K562 (cell line): Measurements from ENCODE around the gene MCM3. TPM values are rescaled to one million over a fixed set of nuclear protein-coding genes. Genes with fewer than 3 reads are reported as not detected.

Experiments
- ATAC-seq: fragments of 200-7000 bp; cut with Tn5 transposase; 3 replicates; pipeline ENCODE4 v1.9.1; 2020; ENCODE audit warnings: moderate library complexity
- BruUV-seq: library from RNA; stranded (reverse); fragments of 400-500 nt; replicated peaks from 2 replicates; lab custom pipeline; 2021; lab: Mats Ljungman, UMichigan
- CTCF ChIA-PET: fragments of 300-600 bp; formaldehyde crosslinking; extraction: SDS; loops from one replicate; lab custom pipeline; 2021; ENCODE audit warnings: low intra/inter-chr PET ratio; lab: Yijun Ruan, JAX
- POLR2A ChIA-PET: fragments of 300-600, 350-650 bp; sonication (Branson Sonifier 250); formaldehyde crosslinking; extraction: SDS; loops from one replicate; lab custom pipeline; 2021; ENCODE audit warnings: antibody characterized with exemption, inconsistent platforms; lab: Yijun Ruan, JAX
- DNase-seq, 4 experiments: peaks; one replicate each; pipeline versions ENCODE4 v3.0.0 to v3.0.0-alpha.2; 2011 to 2018; ENCODE audit warnings: low spot score in 3 of 4, mixed read lengths in 3 of 4; ENCODE audit errors: extremely low read depth in 1 of 4
- FAIRE-seq: peaks from 2 replicates; lab custom pipeline; 2011; peaks lifted over from hg19 to GRCh38; lab: Jason Lieb, UNC
- H2AFZ ChIP-seq: 2 replicates; pipeline ENCODE4 v1.6.0; 2011; ENCODE audit warnings: low read depth, low read length, control low read depth, inconsistent platforms
- H3K27ac ChIP-seq: fragments of 200-600 bp; 3 replicates; pipeline ENCODE4 v1.8.0; 2011; ENCODE audit warnings: low read depth, mild to moderate bottlenecking, control low read depth, inconsistent platforms, low read length, moderate library complexity, mixed read lengths; ENCODE audit errors: extremely low read depth
- H3K27me3 ChIP-seq, 2 experiments: fragments of 300-600 bp in 1 of 2; 2 replicates in 1 of 2; 3 replicates in 1 of 2; pipeline versions ENCODE4 v1.6.0 to v1.8.0; 2011; ENCODE audit warnings: inconsistent platforms in 2 of 2, low read length in 2 of 2, mild to moderate bottlenecking in 1 of 2, mixed read lengths in 1 of 2, moderate library complexity in 1 of 2; ENCODE audit not compliant: control insufficient read depth in 2 of 2, insufficient read depth in 2 of 2
- H3K36me3 ChIP-seq: fragments of 300-600 bp; 3 replicates; pipeline ENCODE4 v1.8.0; 2011; ENCODE audit warnings: mild to moderate bottlenecking, low read length, inconsistent platforms; ENCODE audit not compliant: control insufficient read depth, insufficient read depth
- H3K4me1 ChIP-seq, 2 experiments: fragments of 200-600 bp in 1 of 2; replicated peaks in 1 of 2; 2 replicates in 1 of 2; 3 replicates in 1 of 2; pipeline versions ENCODE4 v1.5.1 to v1.8.0; 2011; ENCODE audit warnings: inconsistent platforms in 2 of 2, low read length in 2 of 2, mild to moderate bottlenecking in 1 of 2, mixed read lengths in 1 of 2, moderate library complexity in 1 of 2; ENCODE audit not compliant: control insufficient read depth in 2 of 2, insufficient read depth in 2 of 2
- H3K4me2 ChIP-seq: 2 replicates; pipeline ENCODE4 v1.6.1; 2011; ENCODE audit warnings: low read length, control low read depth, inconsistent platforms, mixed read lengths; ENCODE audit not compliant: insufficient read depth
- H3K4me3 ChIP-seq: fragments of 200-600 bp; sonication (generic), shearing (Covaris generic); 2 replicates; pipeline ENCODE4 v1.5.1; 2016; ENCODE audit warnings: control low read depth, inconsistent platforms
- H3K79me2 ChIP-seq: fragments of 200-600 bp; 3 replicates; pipeline ENCODE4 v1.8.0; 2011; ENCODE audit warnings: low read length, inconsistent platforms; ENCODE audit not compliant: control insufficient read depth, insufficient read depth
- H3K9ac ChIP-seq, 2 experiments: 2 replicates each; pipeline versions ENCODE4 v1.6.0 to v1.6.1; 2011; ENCODE audit warnings: low read depth in 2 of 2, low read length in 2 of 2, control low read depth in 1 of 2, inconsistent platforms in 1 of 2, mild to moderate bottlenecking in 1 of 2, mixed read lengths in 1 of 2; ENCODE audit not compliant: insufficient read depth in 1 of 2
- H3K9me1 ChIP-seq: one replicate; pipeline ENCODE4 v1.6.0; 2011; ENCODE audit warnings: inconsistent platforms, mild to moderate bottlenecking, low read length, moderate library complexity; ENCODE audit not compliant: control insufficient read depth, insufficient read depth
- H3K9me3 ChIP-seq: replicated peaks from 2 replicates; pipeline ENCODE4 v1.5.1; 2011; ENCODE audit warnings: low read depth, low read length, inconsistent platforms; ENCODE audit not compliant: control insufficient read depth, insufficient read depth
- H4K20me1 ChIP-seq: replicated peaks from 2 replicates; pipeline ENCODE4 v1.6.1; 2011; ENCODE audit warnings: low read length, inconsistent platforms, mixed read lengths; ENCODE audit not compliant: control insufficient read depth, insufficient read depth
- CEBPB ChIP-seq: fragments of 450-650 bp; IDR thresholded peaks from 2 replicates; pipeline ENCODE4 v1.6.1; 2016; ENCODE audit warnings: missing genetic modification characterization, missing compliant biosample characterization
- GABPB1 ChIP-seq: sonication (generic); formaldehyde crosslinking; IDR thresholded peaks from 2 replicates; pipeline ENCODE4 v1.8.0; 2022; ENCODE audit warnings: mild to moderate bottlenecking, missing genetic modification reagents
- HCFC1 ChIP-seq: IDR thresholded peaks from 2 replicates; pipeline ENCODE4 v1.6.1; 2012; ENCODE audit warnings: low read depth, low read length, improper control_type of control experiment
- KDM1A ChIP-seq, 2 experiments: fragments of 450-650 bp; IDR thresholded peaks; 2 replicates each; pipeline ENCODE4 v1.6.1; 2016; ENCODE audit warnings: mild to moderate bottlenecking in 2 of 2
- NFIC ChIP-seq: fragments of 450-650 bp; IDR thresholded peaks from 2 replicates; pipeline ENCODE4 v1.6.1; 2017; ENCODE audit warnings: mild to moderate bottlenecking, inconsistent platforms
- SREBF1 ChIP-seq: fragments of 150-350 bp; IDR thresholded peaks from 2 replicates; pipeline ENCODE4 v1.6.1; 2014; ENCODE audit warnings: antibody characterized with exemption, low read depth, low read length, borderline replicate concordance
- SRSF3 ChIP-seq: fragments of 200-400 bp; formaldehyde crosslinking; IDR thresholded peaks from 2 replicates; pipeline ENCODE4 v1.6.1; 2016; ENCODE audit warnings: mild to moderate bottlenecking, low read length, moderate library complexity; ENCODE audit not compliant: insufficient read depth
- WGBS: fragments of 100-300 bp; shearing (Covaris generic); methylation state at CpG from one replicate; pipeline ENCODE4 v1.1.6; 2016; ENCODE audit warnings: low coverage, mixed read lengths; ENCODE audit not compliant: insufficient coverage; ENCODE audit errors: missing lambda C conversion rate; 5-methylcytosine and 5-hydroxymethylcytosine counted together
- in situ Hi-C: fragments of 300-500 bp; cut with MboI; formaldehyde crosslinking; loops from 4 replicates; pipeline ENCODE4 v1.15.0; 2018; ENCODE audit warnings: inconsistent platforms, mixed read lengths
- intact Hi-C: fragments of 100-400 bp; cut with micrococcal nuclease; formaldehyde crosslinking; loops from 2 replicates; pipeline ENCODE4 v1.14.2; 2022
- polyA plus RNA-seq, 8 experiments: library from polyadenylated mRNA; depleted of rRNA in 4 of 8; stranded (reverse) in 5 of 8; unstranded in 3 of 8; fragments of >200 nt; fragmentation: Nextera tagmentation in 2 of 8; fragmentation: Illumina TruSeq in 1 of 8; extraction: Ambion mirVana in 2 of 8; extraction: Trizol in 1 of 8; gene quantifications; 2 replicates each; pipeline versions ENCODE4 v1.2.1 to v1.2.3, GENCODE V29; 2011 to 2014; ENCODE audit warnings: inconsistent platforms in 1 of 8, missing spikeins in 1 of 8
- total RNA-seq, 7 experiments: library from RNA; depleted of rRNA in 6 of 7; stranded (reverse); fragments of >200 nt in 6 of 7; fragmentation: Illumina TruSeq in 2 of 7; extraction: Trizol in 2 of 7; gene quantifications; 2 replicates each; pipeline versions ENCODE4 v1.2.1 to v1.2.3, GENCODE V29; 2011 to 2021; ENCODE audit warnings: low replicate concordance in 1 of 7

MCM3 gene
- total and polyA plus RNA-seq, 9 of the 15 experiments (the other 6 are each of a cell fraction or from before 2014, with no cell fraction given): 76.1 to 270 (median 250) TPM

DNA sequence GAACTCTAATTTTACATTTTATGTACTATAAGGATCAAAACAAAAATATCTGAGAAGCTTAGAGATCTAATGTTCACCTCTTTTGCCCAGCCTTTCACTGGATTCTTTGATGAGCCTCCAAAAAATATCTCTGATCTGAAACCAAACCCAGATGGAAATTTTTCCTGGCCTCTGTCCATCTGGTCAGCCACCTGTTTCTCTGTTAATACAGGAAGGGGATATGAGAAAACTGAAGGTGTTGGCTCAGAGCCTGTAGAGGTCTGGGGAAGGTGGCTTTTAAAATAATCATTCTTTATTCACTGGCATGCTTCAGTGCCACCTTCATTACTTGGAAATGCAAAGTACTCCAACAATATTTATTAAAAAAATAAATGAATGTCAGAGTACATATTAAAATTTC, 8.5 kb upstream of the MCM3 start:
- no peaks in the 10 kb centered on the region for H3K27me3 ChIP-seq
- peak overlapping the region; percentile 56 for H2AFZ ChIP-seq
- DNase-seq (no peak), FAIRE-seq (no peak), ATAC-seq (no peak)
- H3K36me3 ChIP-seq: no peaks in the 10 kb centered on the region
- CTCF ChIA-PET: no interaction called here
- H3K9ac ChIP-seq: no peak overlapping the region
- in situ Hi-C loops: loop anchor here (5.0 kb wide), 1 partner anchor 99 kb away; no protein-coding TSS in a partner anchor
- no peaks in the 10 kb centered on the region for H3K9me3 ChIP-seq
- H3K9me1 ChIP-seq: no peaks in the 10 kb centered on the region
- H4K20me1 ChIP-seq: no peaks in the 10 kb centered on the region
- H3K4me2 ChIP-seq: no peak overlapping the region
- H3K27ac ChIP-seq: no peak overlapping the region; the same call in 2 of the 3 replicates
- no peaks in the 10 kb centered on the region for H3K79me2 ChIP-seq
- TF ChIP-seq SRSF3 (no peak), CEBPB (tag) (no peak), GABPB1 (CRISPR knock-in tag) (no peak), HCFC1 (no peak), NFIC (0 out of 2 replicates have a peak, but pooled peaks have one; percentile 9)
- TF ChIP-seq, all 486 proteins: peak for 1
- Histone ChIP-seq H3K4me1 (peaks cover 3 to 10% of the 10 kb centered on the region in 2 experiments; a peak in 4 of 5 replicates), H3K4me3 (no peak overlapping the region)
- intact Hi-C loops: no loop called here
- POLR2A ChIA-PET: interaction anchor here (2.0 kb wide), 1 partner anchor 10 kb away, joined by 9 read pairs; no protein-coding TSS in a partner anchor
- no TSS peak for BruUV-seq

DNA sequence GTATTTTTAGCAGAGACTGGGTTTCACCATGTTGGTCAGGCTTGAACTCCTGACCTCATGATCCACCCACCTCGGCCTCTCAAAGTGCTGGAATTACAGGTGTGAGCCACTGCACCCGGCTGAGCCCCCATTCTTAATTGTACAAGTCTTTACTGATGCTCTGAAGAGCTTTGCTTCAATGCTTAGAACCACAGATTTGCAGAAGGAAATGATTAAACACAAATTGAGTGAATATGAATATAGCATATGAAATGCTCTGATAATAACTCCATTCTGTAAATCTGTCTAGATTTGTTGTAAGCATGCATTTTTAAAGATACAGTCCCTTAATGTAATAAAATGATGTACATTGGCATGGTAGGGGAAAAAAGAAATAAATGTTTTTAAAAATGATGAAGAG, 4.3 kb upstream of the MCM3 start:
- no peaks in the 10 kb centered on the region for H4K20me1 ChIP-seq
- ChIA-PET POLR2A (no interaction called here), CTCF (no interaction called here)
- H3K9ac ChIP-seq: no peak overlapping the region
- FAIRE-seq: no peak
- H3K4me2 ChIP-seq: no peak overlapping the region
- no peak for ATAC-seq
- H3K4me3 ChIP-seq: no peak overlapping the region
- no peaks in the 10 kb centered on the region for H3K9me1 ChIP-seq
- 49% methylated on average over 2 of the region's 2 CpGs for WGBS
- H3K27me3 ChIP-seq: no peaks in the 10 kb centered on the region
- no peaks in the 10 kb centered on the region for H3K9me3 ChIP-seq
- no peak for TF ChIP-seq SREBF1
- TF ChIP-seq KDM1A (IDR thresholded peaks at IDR 0.05): 0 out of 4 replicates have a peak, but pooled peaks of 1 of the 2 experiments have one; percentile 17
- no peaks in the 10 kb centered on the region for H3K36me3 ChIP-seq
- no TSS peak for BruUV-seq
- in situ Hi-C loops: no loop called here
- intact Hi-C loops: loop anchor here (5.0 to 10.0 kb wide), 2 partner anchors 226 to 288 kb away; partner anchors contain the start of gene TRAM2
- peaks cover 3 to 20% of the 10 kb centered on the region in 2 experiments; a peak in 4 of 5 replicates for H3K4me1 ChIP-seq
- peaks cover 8% of the 10 kb centered on the region for H3K79me2 ChIP-seq
- DNase-seq: no peak
- no peak overlapping the region for H2AFZ ChIP-seq
- no peak overlapping the region for H3K27ac ChIP-seq
